ENCODE data around the gene CUL3.

Gene CUL3

DNA sequence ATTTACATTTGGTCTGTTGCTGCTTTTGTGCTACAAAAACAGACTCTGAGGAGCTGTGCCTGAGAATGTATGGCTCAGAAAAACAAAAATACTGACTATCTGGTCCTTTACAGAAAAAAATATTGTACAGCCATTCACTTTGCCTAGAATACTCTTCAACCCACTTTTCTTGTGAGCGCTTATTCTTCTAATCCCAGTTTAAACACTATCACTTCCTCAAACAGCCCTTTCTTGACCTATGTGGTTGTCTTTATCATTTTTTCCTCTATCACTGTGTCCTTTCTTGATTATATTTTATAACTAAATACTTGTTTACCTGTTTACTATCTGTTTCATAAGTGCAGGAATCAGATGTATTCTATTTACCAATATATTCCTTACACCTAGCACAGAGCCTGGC is 33.5 kb downstream of the CUL3 start:
- no peaks in the 10 kb centered on the region for H4K20me1 ChIP-seq (ENCODE audit: insufficient read depth, low read length)
- H3K4me3 ChIP-seq (ENCODE audit: low read depth, low read length, poor library complexity, severe bottlenecking), result no peak overlapping the region
- no peak overlapping the region for H3K9ac ChIP-seq (ENCODE audit: low read length)
- H3K27me3 ChIP-seq (ENCODE audit: insufficient read depth, low read length), result no peaks in the 10 kb centered on the region
- peaks cover 90% of the 10 kb centered on the region for H3K36me3 ChIP-seq (ENCODE audit: insufficient read depth, low read length)
- peaks cover 12% of the 10 kb centered on the region for H3K4me1 ChIP-seq (ENCODE audit: insufficient read depth, low read length, severe bottlenecking)
- H3K9me2 ChIP-seq (ENCODE audit: low read depth, low read length), result no peaks in the 10 kb centered on the region
- no peaks in the 10 kb centered on the region for H3F3A ChIP-seq (ENCODE audit: insufficient read depth, low read length)
- peaks cover 91% of the 10 kb centered on the region for H3K79me2 ChIP-seq (ENCODE audit: insufficient read depth, low read length)
- no peaks in the 10 kb centered on the region for H3K9me3 ChIP-seq (ENCODE audit: low read length)
- no peak overlapping the region for H2AFZ ChIP-seq (ENCODE audit: low read length)
- no peak overlapping the region for H3K4me2 ChIP-seq (ENCODE audit: low read length)
- H3K27ac ChIP-seq (ENCODE audit: low read depth, low read length, poor library complexity, severe bottlenecking), result no peak overlapping the region
- TF ChIP-seq, protein P1, sequence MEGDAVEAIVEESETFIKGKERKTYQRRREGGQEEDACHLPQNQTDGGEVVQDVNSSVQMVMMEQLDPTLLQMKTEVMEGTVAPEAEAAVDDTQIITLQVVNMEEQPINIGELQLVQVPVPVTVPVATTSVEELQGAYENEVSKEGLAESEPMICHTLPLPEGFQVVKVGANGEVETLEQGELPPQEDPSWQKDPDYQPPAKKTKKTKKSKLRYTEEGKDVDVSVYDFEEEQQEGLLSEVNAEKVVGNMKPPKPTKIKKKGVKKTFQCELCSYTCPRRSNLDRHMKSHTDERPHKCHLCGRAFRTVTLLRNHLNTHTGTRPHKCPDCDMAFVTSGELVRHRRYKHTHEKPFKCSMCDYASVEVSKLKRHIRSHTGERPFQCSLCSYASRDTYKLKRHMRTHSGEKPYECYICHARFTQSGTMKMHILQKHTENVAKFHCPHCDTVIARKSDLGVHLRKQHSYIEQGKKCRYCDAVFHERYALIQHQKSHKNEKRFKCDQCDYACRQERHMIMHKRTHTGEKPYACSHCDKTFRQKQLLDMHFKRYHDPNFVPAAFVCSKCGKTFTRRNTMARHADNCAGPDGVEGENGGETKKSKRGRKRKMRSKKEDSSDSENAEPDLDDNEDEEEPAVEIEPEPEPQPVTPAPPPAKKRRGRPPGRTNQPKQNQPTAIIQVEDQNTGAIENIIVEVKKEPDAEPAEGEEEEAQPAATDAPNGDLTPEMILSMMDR (IDR thresholded peaks at IDR 0.05; ENCODE audit: low read length), result no peak
- TF ChIP-seq EZH2 (IDR thresholded peaks at IDR 0.05; ENCODE audit: borderline replicate concordance, low read length), result no peak

DNA sequence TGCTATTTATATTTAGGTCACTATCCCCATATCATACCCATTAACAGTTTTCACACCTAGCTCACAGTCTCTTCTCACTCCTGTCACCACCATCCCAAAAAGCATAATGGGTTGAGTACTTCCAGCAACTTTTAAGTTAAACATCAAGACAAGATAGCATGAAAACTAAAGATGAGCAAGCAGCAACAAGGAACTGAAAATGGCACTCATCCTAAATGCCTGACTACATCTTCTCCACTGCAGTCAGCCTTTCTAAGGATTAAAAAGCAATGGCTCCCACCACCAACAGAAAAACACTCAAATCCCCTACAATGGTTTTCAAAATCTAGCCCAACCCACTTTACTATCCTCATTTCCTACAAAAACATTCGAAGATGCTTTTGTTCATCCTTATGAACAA is 38.2 kb downstream of the CUL3 start:
- no peak overlapping the region for H3K4me3 ChIP-seq (ENCODE audit: low read depth, low read length, poor library complexity, severe bottlenecking)
- H3K4me2 ChIP-seq (ENCODE audit: low read length), result peak overlapping the region; percentile 16; the same call in 1 of the 2 replicates
- no peaks in the 10 kb centered on the region for H3K9me2 ChIP-seq (ENCODE audit: low read depth, low read length)
- no peaks in the 10 kb centered on the region for H3K27me3 ChIP-seq (ENCODE audit: insufficient read depth, low read length)
- no peak overlapping the region for H3K9ac ChIP-seq (ENCODE audit: low read length)
- no peaks in the 10 kb centered on the region for H4K20me1 ChIP-seq (ENCODE audit: insufficient read depth, low read length)
- TF ChIP-seq, protein P1 (IDR thresholded peaks at IDR 0.05; ENCODE audit: low read length), result no peak
- no peak for TF ChIP-seq EZH2 (IDR thresholded peaks at IDR 0.05; ENCODE audit: borderline replicate concordance, low read length)
- H3K79me2 ChIP-seq (ENCODE audit: insufficient read depth, low read length), result peaks cover 93% of the 10 kb centered on the region
- no peaks in the 10 kb centered on the region for H3F3A ChIP-seq (ENCODE audit: insufficient read depth, low read length)
- H3K9me3 ChIP-seq (ENCODE audit: low read length), result no peaks in the 10 kb centered on the region
- H2AFZ ChIP-seq (ENCODE audit: low read length), result no peak overlapping the region
- peaks cover 79% of the 10 kb centered on the region for H3K36me3 ChIP-seq (ENCODE audit: insufficient read depth, low read length)
- H3K27ac ChIP-seq (ENCODE audit: low read depth, low read length, poor library complexity, severe bottlenecking), result peak overlapping the region; percentile 37
- peaks cover 26% of the 10 kb centered on the region for H3K4me1 ChIP-seq (ENCODE audit: insufficient read depth, low read length, severe bottlenecking)

DNA sequence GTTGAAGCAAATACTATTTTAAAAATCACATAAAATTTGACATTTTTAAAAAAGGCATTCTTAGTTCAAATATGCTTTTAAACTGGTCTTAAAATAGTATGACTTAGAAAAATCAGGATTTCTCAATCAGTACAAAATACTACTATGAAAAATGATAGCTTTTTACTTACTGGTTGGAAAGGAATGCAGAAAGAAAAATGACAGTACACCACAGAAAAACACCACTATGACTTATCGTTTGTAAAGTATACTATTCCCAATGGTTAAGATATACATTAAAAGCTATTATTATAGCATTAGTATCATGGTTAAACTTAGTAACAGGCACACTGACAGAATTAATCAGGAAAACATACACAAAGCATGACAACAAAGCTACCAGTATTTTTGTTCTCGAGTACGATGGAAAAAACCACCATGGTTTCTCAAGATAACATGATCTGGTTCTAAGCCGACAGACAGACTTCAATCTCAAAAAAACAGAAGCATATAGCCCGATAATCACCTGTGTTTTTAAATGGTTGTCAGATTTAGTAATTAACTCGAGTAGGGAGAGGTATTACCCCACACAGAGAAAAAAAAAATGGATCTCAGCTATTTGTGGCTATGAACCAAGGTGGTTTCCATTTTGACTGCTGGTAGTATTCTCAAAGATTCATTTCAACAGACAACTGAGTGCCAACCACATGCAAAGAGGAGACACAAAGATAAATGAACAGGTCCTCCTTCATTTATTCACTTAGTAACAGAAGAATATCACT is 39.1 kb downstream of the CUL3 start:
- Histone ChIP-seq H3K9me3 (ENCODE audit: low read length) (no peaks in the 10 kb centered on the region), H2AFZ (ENCODE audit: low read length) (no peak overlapping the region), H3K9ac (ENCODE audit: low read length) (no peak overlapping the region), H3K27me3 (ENCODE audit: insufficient read depth, low read length) (no peaks in the 10 kb centered on the region), H4K20me1 (ENCODE audit: insufficient read depth, low read length) (no peaks in the 10 kb centered on the region), H3K27ac (ENCODE audit: low read depth, low read length, poor library complexity, severe bottlenecking) (peak overlapping the region; percentile 37), H3K79me2 (ENCODE audit: insufficient read depth, low read length) (peaks cover 97% of the 10 kb centered on the region), H3K4me1 (ENCODE audit: insufficient read depth, low read length, severe bottlenecking) (peaks cover 26% of the 10 kb centered on the region), H3K9me2 (ENCODE audit: low read depth, low read length) (no peaks in the 10 kb centered on the region), H3K36me3 (ENCODE audit: insufficient read depth, low read length) (peaks cover 81% of the 10 kb centered on the region), H3F3A (ENCODE audit: insufficient read depth, low read length) (no peaks in the 10 kb centered on the region), H3K4me2 (ENCODE audit: low read length) (peak overlapping the region; percentile 16; the same call in 1 of the 2 replicates), H3K4me3 (ENCODE audit: low read depth, low read length, poor library complexity, severe bottlenecking) (no peak overlapping the region)
- no peak for TF ChIP-seq EZH2 (IDR thresholded peaks at IDR 0.05; ENCODE audit: borderline replicate concordance, low read length)
- TF ChIP-seq, protein P1 (IDR thresholded peaks at IDR 0.05; ENCODE audit: low read length), result no peak
